ENCODE measurements around the gene CMTM2. TPM values are rescaled to one million over a fixed set of nuclear protein-coding genes. Genes with fewer than 3 reads are reported as not detected.
"Not testable (repeated sequence)": the region's sequence is repeated elsewhere in the genome, so short reads cannot be mapped to it uniquely, and the experiment has no call there.

Gene CMTM2
- total and polyA plus RNA-seq, 2 experiments from 2014 or later = not detected

- H3K9me3 ChIP-seq (ENCODE audit: low read depth) = no peaks in the 10 kb centered on the region
- no peaks in the 10 kb centered on the region for H3K36me3 ChIP-seq (ENCODE audit: low read depth)
- no peak overlapping the region for H3K4me2 ChIP-seq (ENCODE audit: unreplicated experiment)
- no peaks in the 10 kb centered on the region for H3K27me3 ChIP-seq (replicated peaks; ENCODE audit: insufficient read depth)
- WGBS, 2 experiments (ENCODE audit: low coverage in 1 of 2, low lambda C conversion rate in 2 of 2, missing lambda C conversion rate in 2 of 2) = 82 to 87% methylated on average over 2 of the region's 2 CpGs
- no peak for DNase-seq
- H3F3A ChIP-seq (ENCODE audit: insufficient read depth) = peaks cover 7% of the 10 kb centered on the region
- peaks cover under 1% of the 10 kb centered on the region; the same call in 1 of the 2 replicates for H3K4me1 ChIP-seq (ENCODE audit: insufficient read depth)
- H3K4me3 ChIP-seq = no peak overlapping the region
- in situ Hi-C loops (cut with MboI) = no loop called here
- no peak overlapping the region for H2AFZ ChIP-seq
- TF ChIP-seq EZH2phosphoT487 (IDR thresholded peaks at IDR 0.05; ENCODE audit: insufficient read depth, low read depth) (no peak), EZH2 (IDR thresholded peaks at IDR 0.05; ENCODE audit: insufficient read depth, poor library complexity, severe bottlenecking) (no peak)
- no peak overlapping the region for H3K9ac ChIP-seq
- no peaks in the 10 kb centered on the region for H4K20me1 ChIP-seq (ENCODE audit: insufficient read depth)
- peaks cover 28% of the 10 kb centered on the region for H3K79me2 ChIP-seq (ENCODE audit: insufficient read depth)
- H3K9me2 ChIP-seq (ENCODE audit: insufficient read depth) = no peaks in the 10 kb centered on the region
- no peak overlapping the region for H3K27ac ChIP-seq
Measured at GRCh38 chr16:66562986-66563385, 16.3 kb upstream of the CMTM2 start.

GRCh38 chr16:66563574-66564334 lies 15.5 kb upstream of the CMTM2 start:
- H3K27me3 ChIP-seq (replicated peaks; ENCODE audit: insufficient read depth) = no peaks in the 10 kb centered on the region
- no peak overlapping the region for H3K9ac ChIP-seq
- peaks cover 15% of the 10 kb centered on the region for H3F3A ChIP-seq (ENCODE audit: insufficient read depth)
- H3K4me3 ChIP-seq = no peak overlapping the region
- no peak for DNase-seq
- H3K36me3 ChIP-seq (ENCODE audit: low read depth) = no peaks in the 10 kb centered on the region
- TF ChIP-seq EZH2phosphoT487 (IDR thresholded peaks at IDR 0.05; ENCODE audit: insufficient read depth, low read depth) (no peak), EZH2 (IDR thresholded peaks at IDR 0.05; ENCODE audit: insufficient read depth, poor library complexity, severe bottlenecking) (no peak)
- H3K4me1 ChIP-seq (ENCODE audit: insufficient read depth) = peaks cover 8% of the 10 kb centered on the region
- peaks cover 22% of the 10 kb centered on the region for H3K79me2 ChIP-seq (ENCODE audit: insufficient read depth)
- no peak overlapping the region for H3K4me2 ChIP-seq (ENCODE audit: unreplicated experiment)
- 88 to 97% methylated on average over 2 of the region's 2 CpGs for WGBS, 2 experiments (ENCODE audit: low coverage in 1 of 2, low lambda C conversion rate in 2 of 2, missing lambda C conversion rate in 2 of 2)
- H3K9me3 ChIP-seq (ENCODE audit: low read depth) = no peaks in the 10 kb centered on the region
- H3K9me2 ChIP-seq (ENCODE audit: insufficient read depth) = no peaks in the 10 kb centered on the region
- H3K27ac ChIP-seq = no peak overlapping the region
- H4K20me1 ChIP-seq (ENCODE audit: insufficient read depth) = no peaks in the 10 kb centered on the region
- H2AFZ ChIP-seq = no peak overlapping the region
- in situ Hi-C loops (cut with MboI) = no loop called here

- no peak within 1 kb of the TSS for H3K4me3 ChIP-seq
- H3F3A ChIP-seq (ENCODE audit: insufficient read depth) = peaks cover 25% of the 10 kb centered on the region
- in situ Hi-C loops (cut with MboI) = no loop called here
- H3K9me2 ChIP-seq (ENCODE audit: insufficient read depth) = no peaks in the 10 kb centered on the region
- no peaks in the 10 kb centered on the region for H3K9me3 ChIP-seq (ENCODE audit: low read depth)
- H3K27me3 ChIP-seq (replicated peaks; ENCODE audit: insufficient read depth) = no peaks in the 10 kb centered on the region
- peaks cover 24% of the 10 kb centered on the region for H3K4me1 ChIP-seq (ENCODE audit: insufficient read depth)
- WGBS, 2 experiments (ENCODE audit: low coverage in 1 of 2, low lambda C conversion rate in 2 of 2, missing lambda C conversion rate in 2 of 2) = 95 to 98% methylated on average over 15 to 54 of the region's 54 CpGs
- no peak for DNase-seq
- H3K9ac ChIP-seq = no peak within 1 kb of the TSS
- H3K36me3 ChIP-seq (ENCODE audit: low read depth) = no peaks in the 10 kb centered on the region
- H3K79me2 ChIP-seq (ENCODE audit: insufficient read depth) = peaks cover 8% of the 10 kb centered on the region; the same call in 1 of the 2 replicates
- H3K27ac ChIP-seq = no peak within 1 kb of the TSS
- no peaks in the 10 kb centered on the region for H4K20me1 ChIP-seq (ENCODE audit: insufficient read depth)
- TF ChIP-seq EZH2 (IDR thresholded peaks at IDR 0.05; ENCODE audit: insufficient read depth, poor library complexity, severe bottlenecking) (no peak), EZH2phosphoT487 (IDR thresholded peaks at IDR 0.05; ENCODE audit: insufficient read depth, low read depth) (no peak)
- no peak within 1 kb of the TSS for H3K4me2 ChIP-seq (ENCODE audit: unreplicated experiment)
- no peak within 1 kb of the TSS for H2AFZ ChIP-seq
Measured at GRCh38 chr16:66566051-66566901, 13.0 kb upstream of the CMTM2 start, which contains the start of gene CMTM1. TSS of gene CMTM1 (plus strand) at chr16:66566439. CDS start at chr16:66566514, 75 bp downstream.

GRCh38 chr16:66567270-66567669 lies 12.0 kb upstream of the CMTM2 start:
- H3K4me2 ChIP-seq (ENCODE audit: unreplicated experiment); H2AFZ ChIP-seq; H3K27me3 ChIP-seq (replicated peaks; ENCODE audit: insufficient read depth); H3K4me3 ChIP-seq; H4K20me1 ChIP-seq (ENCODE audit: insufficient read depth); in situ Hi-C loops (cut with MboI); DNase-seq; H3K79me2 ChIP-seq (ENCODE audit: insufficient read depth); H3K27ac ChIP-seq; H3K9ac ChIP-seq; H3K36me3 ChIP-seq (ENCODE audit: low read depth); H3K9me2 ChIP-seq (ENCODE audit: insufficient read depth); H3K9me3 ChIP-seq (ENCODE audit: low read depth): not testable (repeated sequence)
- Histone ChIP-seq H3F3A (ENCODE audit: insufficient read depth) (peaks cover 25% of the 10 kb centered on the region), H3K4me1 (ENCODE audit: insufficient read depth) (peaks cover 24% of the 10 kb centered on the region)
- 93 to 97% methylated on average over 2 to 3 of the region's 3 CpGs for WGBS, 2 experiments (ENCODE audit: low coverage in 1 of 2, low lambda C conversion rate in 2 of 2, missing lambda C conversion rate in 2 of 2)

All from GM23248 (cell line).